ENCODE data around the gene RICTOR. TPM values are rescaled to one million over a fixed set of nuclear protein-coding genes. Genes with fewer than 3 reads are reported as not detected.
A peak's percentile ranks its signal among the peaks of the same experiment; 100 is the strongest.

Gene RICTOR
- polyA plus RNA-seq, 4 donors: 20.9 to 28.0 (median 25.3) TPM

GRCh38 chr5:39100851-39101396, 26.7 kb upstream of the RICTOR start:
- DNase-seq (ENCODE audit: low read depth in 4 of 4, low spot score in 3 of 4): no peak

- DNase-seq (ENCODE audit: low read depth in 4 of 4, low spot score in 3 of 4): no peak
Measured at GRCh38 chr5:39100301-39100850, 26.2 kb upstream of the RICTOR start.

- no peak for DNase-seq (ENCODE audit: low read depth in 4 of 4, low spot score in 3 of 4)
Measured at GRCh38 chr5:39099831-39100230, 25.6 kb upstream of the RICTOR start.

- no peak for DNase-seq (ENCODE audit: low read depth in 4 of 4, low spot score in 3 of 4)
Measured at GRCh38 chr5:39093352-39093751, 19.2 kb upstream of the RICTOR start.

GRCh38 chr5:39092581-39093351, 18.6 kb upstream of the RICTOR start:
- no peak for DNase-seq (ENCODE audit: low read depth in 4 of 4, low spot score in 3 of 4)

- DNase-seq (ENCODE audit: low read depth in 4 of 4, low spot score in 3 of 4): no peak
Measured at GRCh38 chr5:39091940-39092580, 17.9 kb upstream of the RICTOR start.

GRCh38 chr5:39083968-39084367, 9.8 kb upstream of the RICTOR start:
- no peak for DNase-seq (ENCODE audit: low read depth in 4 of 4, low spot score in 3 of 4)

GRCh38 chr5:39082995-39083394, 8.8 kb upstream of the RICTOR start:
- no peak for DNase-seq (ENCODE audit: low read depth in 4 of 4, low spot score in 3 of 4)

- no peak for DNase-seq (ENCODE audit: low read depth in 4 of 4, low spot score in 3 of 4)
Measured at GRCh38 chr5:39080597-39081204, 6.5 kb upstream of the RICTOR start.

- DNase-seq (ENCODE audit: low read depth in 4 of 4, low spot score in 3 of 4): no peak
Measured at GRCh38 chr5:39080168-39080567, 6.0 kb upstream of the RICTOR start.

- DNase-seq (ENCODE audit: low read depth in 4 of 4, low spot score in 3 of 4): no peak
Measured at GRCh38 chr5:39079147-39079546, 4.9 kb upstream of the RICTOR start.

GRCh38 chr5:39076757-39077728, 2.8 kb upstream of the RICTOR start:
- no peak for DNase-seq (ENCODE audit: low read depth in 4 of 4, low spot score in 3 of 4)

- no peak for DNase-seq (ENCODE audit: low read depth in 4 of 4, low spot score in 3 of 4)
Measured at GRCh38 chr5:39076101-39076756, 2.0 kb upstream of the RICTOR start.

- peak in 2 of 4 donors; percentile 19 to 23 for DNase-seq (ENCODE audit: low read depth in 4 of 4, low spot score in 3 of 4)
Measured at GRCh38 chr5:39073767-39074016, 507 bp downstream of the RICTOR start.

- peak in 3 of 4 donors; percentile 28 to 48 (median 47) for DNase-seq (ENCODE audit: low read depth in 4 of 4, low spot score in 3 of 4)
Measured at GRCh38 chr5:39072925-39073766, 1.1 kb downstream of the RICTOR start.

GRCh38 chr5:39068099-39068498, 6.1 kb downstream of the RICTOR start:
- DNase-seq (ENCODE audit: low read depth in 4 of 4, low spot score in 3 of 4): no peak

- no peak for DNase-seq (ENCODE audit: low read depth in 4 of 4, low spot score in 3 of 4)
Measured at GRCh38 chr5:39064450-39064849, 9.7 kb downstream of the RICTOR start.

GRCh38 chr5:39063037-39063436, 11.2 kb downstream of the RICTOR start:
- no peak for DNase-seq (ENCODE audit: low read depth in 4 of 4, low spot score in 3 of 4)

GRCh38 chr5:39062530-39062929, 11.7 kb downstream of the RICTOR start:
- DNase-seq (ENCODE audit: low read depth in 4 of 4, low spot score in 3 of 4): no peak
